ENCODE measurements around the gene CCDC69.

The CCDC69 gene

GRCh38 chr5:151138114-151138513 lies 85.8 kb downstream of the CCDC69 start:
- DNase-seq = no peak

- DNase-seq = no peak
Observed at GRCh38 chr5:151137067-151137825, 86.6 kb downstream of the CCDC69 start.

- no peak for DNase-seq
Observed at GRCh38 chr5:151134228-151134627, 89.7 kb downstream of the CCDC69 start.

- DNase-seq = no peak
Observed at GRCh38 chr5:151132963-151133362, 90.9 kb downstream of the CCDC69 start.
